ENCODE measurements around the gene PPDPF. TPM values are rescaled to one million over a fixed set of nuclear protein-coding genes. Genes with fewer than 3 reads are reported as not detected.

The PPDPF gene, protein sequence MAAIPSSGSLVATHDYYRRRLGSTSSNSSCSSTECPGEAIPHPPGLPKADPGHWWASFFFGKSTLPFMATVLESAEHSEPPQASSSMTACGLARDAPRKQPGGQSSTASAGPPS
- 104 TPM for total RNA-seq

DNA sequence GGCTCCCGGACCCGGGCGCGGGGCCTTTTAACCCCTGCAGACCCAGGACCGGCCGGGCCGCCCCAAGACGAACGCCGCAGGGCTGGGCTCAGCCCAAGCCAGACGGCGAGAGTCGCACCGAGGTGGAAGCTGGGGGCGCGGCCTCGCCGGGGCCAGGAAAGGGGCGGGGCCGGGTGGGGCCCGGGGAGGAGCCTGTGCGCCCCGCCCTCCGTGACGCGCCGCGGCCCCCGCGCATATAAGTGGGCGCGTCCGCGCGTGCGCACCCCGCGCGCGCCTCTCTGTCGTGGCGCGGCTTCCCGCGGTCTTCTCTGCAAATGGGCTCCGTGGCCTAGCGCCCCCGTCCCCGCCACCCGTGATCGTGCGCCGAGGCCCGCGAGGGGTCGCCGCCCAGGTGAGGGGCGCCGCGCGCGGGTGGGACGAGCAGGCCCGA is at the start of gene PPDPF:
Gene PPDPF, plus strand, starts transcription at position 262 of the 430 bp plus-strand sequence. CDS start 544 bp downstream, outside the sequence.

DNA sequence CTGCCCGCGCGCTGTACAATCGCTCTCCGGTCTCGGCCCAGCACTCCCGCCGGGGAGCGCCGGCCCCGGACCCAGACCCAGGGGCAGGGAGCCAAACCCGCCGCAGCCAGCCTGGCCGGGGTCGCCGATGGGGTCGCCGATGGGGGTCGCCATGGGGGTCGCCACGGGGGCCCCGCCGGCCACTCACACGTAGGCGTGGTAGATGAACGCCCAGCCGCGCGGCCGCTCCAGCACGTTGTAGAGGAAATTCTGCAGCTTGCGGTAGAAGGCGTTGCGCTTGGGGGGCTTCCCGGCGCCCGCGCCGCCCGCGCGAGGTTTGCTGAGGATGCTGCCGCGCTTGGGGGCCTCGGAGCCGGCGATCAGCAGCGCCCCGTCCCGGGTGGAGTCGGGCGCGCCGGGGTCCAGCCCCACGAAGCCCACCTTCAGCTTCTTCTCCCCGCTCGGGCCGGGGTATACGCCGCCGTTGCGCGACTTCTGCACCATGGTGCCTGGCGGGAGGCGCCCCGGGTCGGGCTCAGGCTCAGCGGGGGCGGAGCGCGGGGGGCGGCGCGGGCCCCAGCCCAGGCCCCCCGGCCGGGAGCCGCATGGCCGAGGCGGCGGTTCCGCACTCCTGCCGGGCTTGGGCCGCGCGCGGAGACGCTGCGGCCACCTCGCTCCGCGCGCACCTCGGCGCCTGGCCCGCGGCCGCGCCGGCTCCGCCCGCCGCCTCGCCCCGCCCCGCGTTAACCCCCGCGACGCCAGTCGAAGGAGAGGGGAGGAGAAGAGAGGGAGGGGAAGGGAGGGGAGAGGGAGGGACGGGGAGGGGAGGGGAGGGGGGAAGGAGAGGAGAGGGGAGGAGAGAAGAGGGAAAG is 48.4 kb upstream of the PPDPF start, which contains the start of gene KCNQ2:
Gene KCNQ2, minus strand, starts transcription at position 675 of the 851 bp plus-strand sequence. Its CDS starts 192 bp downstream, at position 483.

DNA sequence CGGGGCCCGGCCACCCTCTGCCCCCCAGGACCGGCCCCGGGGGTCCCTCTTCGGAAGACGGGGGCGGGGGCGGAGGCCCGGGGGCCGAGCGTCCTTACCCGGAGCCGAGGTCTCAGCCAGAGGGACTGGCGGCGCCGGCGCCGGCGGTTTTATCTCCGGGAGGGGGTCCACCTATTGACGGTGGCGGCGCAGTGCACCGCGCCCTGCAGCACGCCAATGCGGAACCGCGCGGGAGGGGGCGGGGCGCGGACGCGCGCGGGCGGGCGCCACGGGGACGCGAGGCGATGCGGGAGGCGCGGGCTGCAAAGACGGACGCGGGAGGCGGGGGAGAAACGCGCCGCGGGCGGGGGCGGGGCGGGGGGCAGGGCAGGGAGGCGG is 21.6 kb upstream of the PPDPF start, which contains the start of gene EEF1A2:
Gene EEF1A2, minus strand, starts transcription at position 124 of the 378 bp plus-strand sequence. CDS start 1,320 bp downstream, outside the sequence.

DNA sequence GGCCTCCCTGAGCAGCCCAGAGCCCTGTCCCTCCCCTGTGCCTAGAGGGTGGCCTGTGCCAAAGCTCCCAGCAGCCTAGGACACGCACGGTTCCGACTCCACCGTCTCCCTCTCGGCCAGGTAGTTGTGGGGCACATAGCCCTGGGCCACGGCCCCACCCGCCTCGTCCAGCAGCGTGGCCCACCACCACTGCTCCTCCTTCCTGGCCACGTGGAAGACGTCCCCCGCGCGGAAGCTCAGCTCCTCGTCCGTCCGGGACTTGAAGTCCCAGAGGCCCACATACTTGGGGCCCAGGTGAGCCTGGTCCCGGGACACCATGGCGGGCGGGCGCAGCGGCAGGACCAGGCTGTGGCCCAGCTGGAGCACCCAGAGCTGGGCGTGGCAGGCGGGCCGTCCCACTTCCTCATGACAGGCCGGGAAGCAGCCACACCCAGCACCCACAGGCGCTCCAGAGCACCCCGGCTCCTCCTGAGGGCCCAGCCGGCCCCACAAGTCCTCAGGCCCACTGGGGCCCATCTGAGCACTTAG is 16.5 kb downstream of the PPDPF start, which contains the start of gene PTK6:
Gene PTK6, minus strand, starts transcription at position 380 of the 528 bp plus-strand sequence. Its CDS starts 62 bp downstream, at position 318.

DNA sequence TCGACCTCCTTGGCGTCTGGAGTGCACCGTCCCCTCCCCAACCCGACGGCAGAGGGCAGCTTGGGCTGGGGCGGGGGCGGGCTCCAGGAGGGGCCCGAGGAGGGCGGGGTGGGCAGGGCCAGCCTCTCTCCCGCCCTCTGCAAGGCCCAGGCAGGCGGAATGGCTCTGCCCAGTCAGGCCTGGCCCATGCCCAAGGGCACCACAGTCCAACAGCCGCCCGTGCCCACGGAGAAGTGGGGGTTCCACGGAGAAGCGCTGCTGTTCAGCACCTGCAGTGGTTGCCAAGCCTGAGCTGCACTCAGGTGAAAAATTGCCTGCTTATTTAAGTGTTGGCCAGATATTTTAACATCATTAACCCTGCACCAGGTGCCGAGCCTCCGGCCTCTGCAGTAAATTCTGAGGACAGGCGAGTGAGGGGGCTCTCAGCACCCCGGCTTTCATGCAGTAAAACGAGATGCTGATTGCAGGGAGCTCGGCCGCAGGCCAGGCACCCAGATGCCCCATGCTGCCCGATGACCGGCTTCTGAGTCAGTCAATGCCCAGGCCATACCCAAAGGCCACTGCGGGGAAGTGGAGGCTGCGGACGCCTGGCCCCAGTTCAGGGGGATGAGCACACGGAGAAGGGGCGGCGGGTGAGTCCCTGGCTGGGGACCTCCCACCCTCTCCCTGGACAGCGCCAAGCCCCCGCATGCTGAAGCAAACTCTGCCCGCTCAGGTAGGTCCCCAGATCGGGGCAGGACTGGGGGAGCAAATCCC is 27.3 kb downstream of the PPDPF start, which contains the start of gene SRMS:
Gene SRMS, minus strand, starts transcription at position 25 of the 756 bp plus-strand sequence. CDS start 286 bp downstream, outside the sequence.

DNA sequence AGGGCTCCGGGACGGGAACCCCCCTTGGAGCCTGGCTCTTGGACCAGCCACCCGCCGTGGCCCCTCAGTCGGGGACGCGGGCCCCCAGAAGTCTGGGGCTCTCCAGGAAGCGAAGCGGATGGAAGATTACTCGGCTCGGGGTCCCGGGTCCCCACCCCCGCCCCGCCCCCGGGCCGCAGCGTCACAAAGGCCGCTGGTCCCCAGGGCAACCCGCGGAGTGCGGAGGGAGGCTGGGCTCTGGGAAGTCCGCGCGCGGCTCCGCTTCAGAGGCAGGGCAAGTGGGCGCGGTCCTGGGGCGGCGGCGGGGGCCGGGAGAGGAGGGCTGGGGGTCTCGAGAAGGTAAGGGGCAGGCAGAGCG is 33.3 kb downstream of the PPDPF start, which contains the start of gene FNDC11:
Gene FNDC11, plus strand, starts transcription at position 227 of the 358 bp plus-strand sequence. CDS start 1,505 bp downstream, outside the sequence.

Other genes with a start within 250 kb of the PPDPF start
- gene ARFGAP1, start 248.0 kb upstream of the PPDPF start, total RNA-seq = 97.1 TPM
- gene COL20A1, start 227.6 kb upstream of the PPDPF start, total RNA-seq = 4.7 TPM
- gene CHRNA4, start 159.4 kb upstream of the PPDPF start, total RNA-seq = 12.0 TPM
- 31.6 TPM for gene KCNQ2, start 48.1 kb upstream of the PPDPF start, total RNA-seq
- 87.6 TPM for gene EEF1A2, start 21.7 kb upstream of the PPDPF start, total RNA-seq
- 1.3 TPM for gene PTK6, start 16.6 kb downstream of the PPDPF start, total RNA-seq
- gene SRMS, start 27.0 kb downstream of the PPDPF start, total RNA-seq = not detected
- gene FNDC11, start 33.4 kb downstream of the PPDPF start, total RNA-seq = 1.0 TPM
- gene HELZ2, start 53.5 kb downstream of the PPDPF start, total RNA-seq = 25.6 TPM
- gene GMEB2, start 106.3 kb downstream of the PPDPF start, total RNA-seq = 10.9 TPM
- gene STMN3, start 132.7 kb downstream of the PPDPF start, total RNA-seq = 51.6 TPM
- gene RTEL1, start 137.5 kb downstream of the PPDPF start, total RNA-seq = 51.3 TPM
- 5.4 TPM for gene TNFRSF6B, start 175.9 kb downstream of the PPDPF start, total RNA-seq
- 39.7 TPM for gene ARFRP1, start 187.2 kb downstream of the PPDPF start, total RNA-seq
- 31.1 TPM for gene ZGPAT, start 187.3 kb downstream of the PPDPF start, total RNA-seq
- gene LIME1, start 215.9 kb downstream of the PPDPF start, total RNA-seq = 16.5 TPM
- gene SLC2A4RG, start 219.0 kb downstream of the PPDPF start, total RNA-seq = 32.0 TPM

All from camera-type eye (tissue), 1 donor.